MM.1S (cell line): ENCODE data around the gene PPP2R5C.
"Not testable (repeated sequence)": the region's sequence is repeated elsewhere in the genome, so short reads cannot be mapped to it uniquely, and the experiment has no call there.

ENCODE experiments used
- DNase-seq: peaks from one replicate; pipeline ENCODE4 v3.0.0-alpha.2; 2015
- H2AFZ ChIP-seq: fragments of 300-600 bp; sonication (generic); 2 replicates; pipeline ENCODE4 v1.6.0; 2016; ENCODE audit warnings: antibody characterized with exemption, low read length
- H3F3A ChIP-seq: fragments of 300-600 bp; sonication (generic); 2 replicates; pipeline ENCODE4 v1.6.1; 2016; ENCODE audit warnings: mild to moderate bottlenecking, antibody characterized with exemption, low read length, moderate library complexity, mixed read lengths; ENCODE audit not compliant: insufficient read depth
- H3K27ac ChIP-seq: fragments of 300-600 bp; sonication (generic); 2 replicates; pipeline ENCODE4 v1.5.1; 2016; ENCODE audit warnings: mild to moderate bottlenecking, low read length
- H3K27me3 ChIP-seq: fragments of 300-600 bp; sonication (generic); replicated peaks from 2 replicates; pipeline ENCODE4 v1.6.0; 2016; ENCODE audit warnings: low read length; ENCODE audit not compliant: insufficient read depth
- H3K36me3 ChIP-seq: fragments of 300-600 bp; sonication (generic); replicated peaks from 2 replicates; pipeline ENCODE4 v1.6.1; 2016; ENCODE audit warnings: mild to moderate bottlenecking, low read length, mixed read lengths; ENCODE audit not compliant: insufficient read depth
- H3K4me1 ChIP-seq: fragments of 300-600 bp; sonication (generic); 2 replicates; pipeline ENCODE4 v1.6.1; 2016; ENCODE audit warnings: low read length, mixed read lengths
- H3K4me2 ChIP-seq: fragments of 300-600 bp; sonication (generic); 2 replicates; pipeline ENCODE4 v1.6.0; 2016; ENCODE audit warnings: low read depth, low read length
- H3K4me3 ChIP-seq: fragments of 300-600 bp; sonication (generic); 2 replicates; pipeline ENCODE4 v1.5.1; 2016; ENCODE audit warnings: low read length, mixed read lengths
- H3K79me2 ChIP-seq: fragments of 300-600 bp; sonication (generic); 2 replicates; pipeline ENCODE4 v1.6.1; 2016; ENCODE audit warnings: mixed run types, low read length, mixed read lengths
- H3K9ac ChIP-seq: fragments of 300-600 bp; sonication (generic); 2 replicates; pipeline ENCODE4 v1.6.1; 2016; ENCODE audit warnings: low read length, mixed read lengths
- H3K9me2 ChIP-seq: fragments of 300-600 bp; sonication (generic); replicated peaks from 2 replicates; pipeline ENCODE4 v1.6.1; 2016; ENCODE audit warnings: mild to moderate bottlenecking, low read length, mixed read lengths; ENCODE audit not compliant: insufficient read depth
- H3K9me3 ChIP-seq: fragments of 300-600 bp; sonication (generic); replicated peaks from 2 replicates; pipeline ENCODE4 v1.6.1; 2016; ENCODE audit warnings: mild to moderate bottlenecking, low read length, mixed read lengths; ENCODE audit not compliant: insufficient read depth
- H4K20me1 ChIP-seq: fragments of 300-600 bp; sonication (generic); 2 replicates; pipeline ENCODE4 v1.6.1; 2016; ENCODE audit warnings: mild to moderate bottlenecking, low read length, moderate library complexity, mixed read lengths; ENCODE audit not compliant: insufficient read depth
- CTCF ChIP-seq: fragments of 300-600 bp; sonication (generic); IDR thresholded peaks from 2 replicates; pipeline ENCODE4 v1.5.1; 2016; ENCODE audit warnings: antibody characterized with exemption, low read length, mixed read lengths
- EZH2 ChIP-seq: fragments of 300-600 bp; sonication (generic); optimal IDR thresholded peaks from 2 replicates; pipeline ENCODE3; 2017; ENCODE audit warnings: low read depth, mild to moderate bottlenecking, antibody characterized with exemption, low read length, mixed read lengths
- EZH2phosphoT487 ChIP-seq: fragments of 300-600 bp; sonication (generic); IDR thresholded peaks from 2 replicates; pipeline ENCODE4 v1.6.1; 2018; ENCODE audit warnings: antibody characterized with exemption, low read length

The PPP2R5C gene

DNA sequence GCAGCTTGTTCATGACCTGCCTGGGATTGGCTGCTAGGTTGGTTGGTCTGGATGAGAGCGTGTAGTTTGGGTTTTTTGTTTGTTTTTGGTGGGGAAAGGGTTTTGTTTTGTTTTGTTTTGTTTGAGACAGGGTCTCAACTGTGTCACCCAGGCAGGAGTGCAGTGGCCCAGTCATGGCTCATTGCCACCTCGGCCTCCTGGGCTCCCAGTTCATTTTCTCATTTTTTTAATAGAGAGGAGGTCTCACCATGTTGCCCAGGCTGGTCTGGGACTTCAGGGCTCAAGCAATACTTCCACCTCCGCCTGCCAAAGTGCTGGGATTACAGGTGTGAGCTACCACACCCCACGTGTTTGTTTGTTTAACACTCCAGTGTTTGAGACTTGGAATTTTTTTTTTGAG is 206.7 kb downstream of the PPP2R5C start:
- no peak for TF ChIP-seq CTCF
- TF ChIP-seq EZH2: no peak
- no peak for TF ChIP-seq EZH2phosphoT487
- no peaks in the 10 kb centered on the region for H3K36me3 ChIP-seq
- no peak overlapping the region for H2AFZ ChIP-seq
- no peak overlapping the region for H3K27ac ChIP-seq
- H3K9me3 ChIP-seq: no peaks in the 10 kb centered on the region
- H3F3A ChIP-seq: no peaks in the 10 kb centered on the region
- H3K9me2 ChIP-seq: no peaks in the 10 kb centered on the region
- H3K9ac ChIP-seq: no peak overlapping the region
- no peak for DNase-seq
- no peaks in the 10 kb centered on the region for H3K4me1 ChIP-seq
- H3K4me3 ChIP-seq: no peak overlapping the region
- H3K27me3 ChIP-seq: no peaks in the 10 kb centered on the region
- no peak overlapping the region for H3K4me2 ChIP-seq
- H3K79me2 ChIP-seq: peaks cover 77% of the 10 kb centered on the region
- no peaks in the 10 kb centered on the region for H4K20me1 ChIP-seq

- Histone ChIP-seq H3K4me2 (no peak overlapping the region), H3K27me3 (no peaks in the 10 kb centered on the region), H3K4me1 (no peaks in the 10 kb centered on the region), H3K9me3 (no peaks in the 10 kb centered on the region), H3K4me3 (no peak overlapping the region), H2AFZ (no peak overlapping the region), H4K20me1 (no peaks in the 10 kb centered on the region), H3K9ac (no peak overlapping the region), H3K27ac (no peak overlapping the region), H3K9me2 (no peaks in the 10 kb centered on the region), H3K79me2 (peaks cover 85% of the 10 kb centered on the region), H3K36me3 (no peaks in the 10 kb centered on the region), H3F3A (no peaks in the 10 kb centered on the region)
- no peak for DNase-seq
- no peak for TF ChIP-seq EZH2
- TF ChIP-seq EZH2phosphoT487: no peak
- no peak for TF ChIP-seq CTCF
Observed at GRCh38 chr14:101969481-101969880, 208.0 kb downstream of the PPP2R5C start.

- Histone ChIP-seq H3K9me2 (no peaks in the 10 kb centered on the region), H3K9ac (no peak overlapping the region), H3K9me3 (no peaks in the 10 kb centered on the region), H3F3A (no peaks in the 10 kb centered on the region), H3K4me3 (no peak overlapping the region), H3K4me1 (no peaks in the 10 kb centered on the region), H3K27me3 (no peaks in the 10 kb centered on the region), H2AFZ (no peak overlapping the region), H3K36me3 (no peaks in the 10 kb centered on the region), H4K20me1 (no peaks in the 10 kb centered on the region), H3K27ac (no peak overlapping the region), H3K79me2 (peaks cover 83% of the 10 kb centered on the region), H3K4me2 (no peak overlapping the region)
- TF ChIP-seq CTCF (no peak), EZH2phosphoT487 (no peak), EZH2 (no peak)
- DNase-seq: no peak
Observed at GRCh38 chr14:101970830-101971400, 209.4 kb downstream of the PPP2R5C start.

GRCh38 chr14:101971458-101971857 is 209.9 kb downstream of the PPP2R5C start:
- not testable (repeated sequence) for H3K9ac ChIP-seq, DNase-seq, H3K36me3 ChIP-seq

More at GRCh38 chr14:101971458-101971857, 209.9 kb downstream of the PPP2R5C start:
- H3K4me1 ChIP-seq, H3K4me3 ChIP-seq, H3K27ac ChIP-seq, H3F3A ChIP-seq, H3K4me2 ChIP-seq, H3K27me3 ChIP-seq, H3K9me2 ChIP-seq, H3K9me3 ChIP-seq, H2AFZ ChIP-seq, H4K20me1 ChIP-seq: not testable (repeated sequence)
- peaks cover 77% of the 10 kb centered on the region for H3K79me2 ChIP-seq
